Astrocyte (in vitro differentiated cells and primary cell): ENCODE data around the gene POLR2L.

Experiments
- EZH2 ChIP-seq: IDR thresholded peaks from 2 replicates; pipeline ENCODE4 v1.6.1; 2012; ENCODE audit warnings: mild to moderate bottlenecking, low read length, inconsistent platforms; ENCODE audit not compliant: insufficient read depth
- TF ChIP-seq, protein P1 (sequence below): IDR thresholded peaks from 2 replicates; pipeline ENCODE4 v1.5.1; 2011; ENCODE audit warnings: low read depth, mild to moderate bottlenecking, inconsistent platforms, low read length, moderate library complexity; ENCODE audit not compliant: insufficient read depth

DNA sequence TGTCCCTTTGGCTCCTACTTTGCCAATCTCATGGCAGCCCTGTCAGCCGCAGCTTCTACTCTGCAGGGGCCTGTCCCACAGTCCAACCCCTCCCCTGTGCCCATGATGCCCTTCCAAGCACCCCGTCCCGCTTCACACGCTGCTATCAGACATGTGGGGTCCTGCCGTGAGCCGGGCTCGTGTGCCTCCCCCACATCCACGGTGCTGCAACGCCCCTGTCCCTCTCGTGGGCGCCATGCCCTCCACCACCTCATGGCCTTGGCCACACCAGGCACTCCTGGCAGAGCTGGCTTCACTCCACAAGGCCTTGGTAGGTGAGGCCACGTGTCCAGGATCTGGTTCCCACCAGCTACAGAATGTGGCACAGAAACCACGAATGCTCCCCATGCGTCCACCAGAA, 45.3 kb upstream of the POLR2L start:
- TF ChIP-seq, protein P1, sequence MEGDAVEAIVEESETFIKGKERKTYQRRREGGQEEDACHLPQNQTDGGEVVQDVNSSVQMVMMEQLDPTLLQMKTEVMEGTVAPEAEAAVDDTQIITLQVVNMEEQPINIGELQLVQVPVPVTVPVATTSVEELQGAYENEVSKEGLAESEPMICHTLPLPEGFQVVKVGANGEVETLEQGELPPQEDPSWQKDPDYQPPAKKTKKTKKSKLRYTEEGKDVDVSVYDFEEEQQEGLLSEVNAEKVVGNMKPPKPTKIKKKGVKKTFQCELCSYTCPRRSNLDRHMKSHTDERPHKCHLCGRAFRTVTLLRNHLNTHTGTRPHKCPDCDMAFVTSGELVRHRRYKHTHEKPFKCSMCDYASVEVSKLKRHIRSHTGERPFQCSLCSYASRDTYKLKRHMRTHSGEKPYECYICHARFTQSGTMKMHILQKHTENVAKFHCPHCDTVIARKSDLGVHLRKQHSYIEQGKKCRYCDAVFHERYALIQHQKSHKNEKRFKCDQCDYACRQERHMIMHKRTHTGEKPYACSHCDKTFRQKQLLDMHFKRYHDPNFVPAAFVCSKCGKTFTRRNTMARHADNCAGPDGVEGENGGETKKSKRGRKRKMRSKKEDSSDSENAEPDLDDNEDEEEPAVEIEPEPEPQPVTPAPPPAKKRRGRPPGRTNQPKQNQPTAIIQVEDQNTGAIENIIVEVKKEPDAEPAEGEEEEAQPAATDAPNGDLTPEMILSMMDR: no peak
- TF ChIP-seq EZH2: no peak
